LNCAP (cell line): ENCODE data around the gene SFXN1.

Source experiments
- CTCF ChIP-seq: fragments of 450-650 bp; IDR thresholded peaks from 2 replicates; pipeline ENCODE4 v1.5.1; 2017; ENCODE audit warnings: mild to moderate bottlenecking

Gene SFXN1

GRCh38 chr5:175513297-175513696 is 34.9 kb downstream of the SFXN1 start:
- TF ChIP-seq CTCF, result no peak

- TF ChIP-seq CTCF, result no peak
These were observed 35.4 kb downstream of the SFXN1 start for GRCh38 chr5:175513726-175514125.

- no peak for TF ChIP-seq CTCF
These were observed 38.8 kb downstream of the SFXN1 start for GRCh38 chr5:175516933-175517823.

- no peak for TF ChIP-seq CTCF
These were observed 39.6 kb downstream of the SFXN1 start for GRCh38 chr5:175517824-175518450.

GRCh38 chr5:175519006-175519405 is 40.6 kb downstream of the SFXN1 start:
- TF ChIP-seq CTCF, result no peak

- no peak for TF ChIP-seq CTCF
These were observed 42.0 kb downstream of the SFXN1 start for GRCh38 chr5:175520321-175520720.

- no peak for TF ChIP-seq CTCF
These were observed 42.5 kb downstream of the SFXN1 start for GRCh38 chr5:175520873-175521272.
